Hepatocyte (in vitro differentiated cells): ENCODE results near the gene SHE.

Experiments used
- CTCF ChIP-seq: fragments of 200-600 bp; sonication (generic); IDR thresholded peaks from 2 replicates; pipeline ENCODE4 v1.5.1; 2016; ENCODE audit warnings: antibody characterized with exemption, mild to moderate bottlenecking; ENCODE audit not compliant: poor library complexity
- EZH2 ChIP-seq: fragments of 200-600 bp; sonication (generic); IDR thresholded peaks from 2 replicates; pipeline ENCODE4 v1.6.1; 2016; ENCODE audit warnings: antibody characterized with exemption, mild to moderate bottlenecking, borderline replicate concordance

DNA sequence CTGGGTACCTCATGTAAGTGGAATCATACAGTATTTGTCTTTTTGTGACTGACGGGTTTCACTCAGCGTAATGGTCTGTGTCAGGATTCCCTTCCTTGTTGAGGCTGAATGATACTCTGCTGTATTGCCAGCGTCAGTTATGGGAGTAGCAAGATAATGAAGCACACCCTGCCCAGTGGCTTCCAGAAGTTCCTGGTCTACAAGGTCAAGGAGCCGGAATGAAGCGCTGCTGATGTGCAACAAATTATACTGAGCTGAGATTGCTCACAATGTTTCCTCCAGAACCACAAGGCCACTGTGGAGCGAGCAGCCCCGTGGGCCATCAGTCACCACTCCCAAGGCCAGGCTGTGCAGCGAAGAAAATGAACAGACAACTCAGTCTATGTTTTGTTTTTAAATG lies 24.2 kb downstream of the SHE start:
- TF ChIP-seq CTCF (no peak), EZH2 (no peak)
